Lung microvascular endothelial cell (primary cell): ENCODE measurements around the gene S100A5. TPM values are rescaled to one million over a fixed set of nuclear protein-coding genes. Genes with fewer than 3 reads are reported as not detected.
"Not testable (repeated sequence)": the region's sequence is repeated elsewhere in the genome, so short reads cannot be mapped to it uniquely, and the experiment has no call there.

ENCODE experiments used
- DNase-seq, 2 donors: peaks; one replicate each; pipeline versions ENCODE4 v3.0.0 to v3.0.0-alpha.2; 2010; ENCODE audit warnings: low read depth in 2 of 2
- total RNA-seq: library from RNA; depleted of rRNA; stranded (reverse); fragments of >200 nt; gene quantifications from 2 replicates; pipeline ENCODE4 v1.2.1, GENCODE V29; 2014

Gene S100A5
- total RNA-seq, 1 donor from 2014 or later = not detected

DNA sequence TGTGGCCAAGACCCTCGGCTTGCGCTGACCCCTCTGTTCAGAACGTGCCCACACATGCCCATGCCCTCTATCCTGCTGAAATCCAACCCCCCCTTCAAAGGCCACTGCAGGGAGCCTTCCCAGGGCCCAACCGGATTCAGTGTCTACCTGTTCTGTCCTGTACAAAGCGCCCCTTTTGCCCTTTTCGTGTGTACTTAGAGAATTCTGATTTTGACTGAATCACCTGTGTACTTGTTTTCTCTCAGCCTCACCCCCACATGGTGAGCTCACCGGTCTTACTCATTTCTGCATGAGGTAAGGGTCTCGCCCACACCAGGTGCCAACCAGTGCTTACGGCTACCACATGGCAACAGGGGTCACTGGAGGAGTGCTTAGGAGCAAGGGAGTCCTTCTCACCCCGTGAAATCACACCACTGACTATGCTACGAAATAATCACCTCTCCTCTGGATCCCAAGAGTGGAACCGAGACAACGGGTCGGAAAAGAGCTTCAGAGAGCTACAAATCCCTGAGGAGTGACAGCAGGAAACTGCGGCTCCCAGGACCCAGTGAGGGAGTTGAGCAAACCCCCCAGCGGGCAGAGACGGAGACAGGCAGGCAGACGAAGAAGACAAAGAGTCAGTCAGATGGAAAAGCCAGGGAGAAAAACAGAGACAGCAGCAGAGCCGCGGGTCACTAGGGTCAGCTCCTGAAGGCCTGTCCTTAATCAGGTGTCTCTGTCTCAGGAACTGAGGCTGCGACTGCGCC lies 27.1 kb upstream of the S100A5 start:
- peak; percentile 28 to 74 for DNase-seq

DNA sequence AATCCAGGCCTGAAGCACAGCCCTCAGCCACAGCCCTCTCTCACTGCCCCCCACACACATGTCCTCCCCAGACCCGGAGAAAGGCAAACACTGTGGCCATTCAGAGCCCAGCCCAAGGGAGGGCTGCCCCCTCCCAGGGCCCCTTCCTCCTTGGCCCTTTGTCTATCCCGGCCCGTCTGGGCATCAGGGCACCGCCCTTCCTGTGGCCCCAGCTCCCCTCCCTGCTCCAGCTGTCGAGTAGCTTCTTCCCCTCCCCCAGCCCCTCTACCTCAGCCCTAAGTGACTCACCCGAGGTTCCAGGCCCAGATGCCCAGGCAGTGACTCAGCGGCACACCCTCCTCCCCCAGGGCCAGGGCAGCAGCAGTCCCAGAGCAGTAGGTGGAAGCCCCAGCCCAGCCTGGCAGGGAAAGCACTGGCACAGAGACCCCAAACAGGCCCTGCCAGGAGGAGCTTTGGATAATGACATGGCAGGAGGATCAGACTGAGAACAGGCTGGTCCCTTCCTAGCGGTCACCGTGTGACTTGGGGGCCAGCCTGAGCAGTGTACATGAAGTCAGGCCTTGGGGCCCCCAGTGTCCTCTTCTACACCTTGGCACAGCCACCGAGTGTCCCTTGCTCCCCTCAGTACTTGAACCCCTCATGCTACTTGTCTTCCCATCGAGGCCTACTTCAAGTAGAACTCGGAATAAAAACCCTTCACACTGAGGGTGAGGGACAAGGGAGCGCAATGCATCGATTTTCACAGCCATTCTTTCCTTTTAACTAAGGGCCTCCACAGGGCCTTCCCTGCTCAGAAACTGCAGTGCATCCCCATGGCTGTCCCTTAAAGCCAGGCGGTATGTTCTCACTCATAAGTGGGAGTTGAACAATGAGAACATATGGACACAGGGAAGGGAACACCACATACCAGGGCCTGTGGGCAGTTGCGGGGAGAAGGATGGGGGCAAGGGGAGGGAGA lies 26.0 kb upstream of the S100A5 start:
- peak; percentile 85 to 98 for DNase-seq

DNA sequence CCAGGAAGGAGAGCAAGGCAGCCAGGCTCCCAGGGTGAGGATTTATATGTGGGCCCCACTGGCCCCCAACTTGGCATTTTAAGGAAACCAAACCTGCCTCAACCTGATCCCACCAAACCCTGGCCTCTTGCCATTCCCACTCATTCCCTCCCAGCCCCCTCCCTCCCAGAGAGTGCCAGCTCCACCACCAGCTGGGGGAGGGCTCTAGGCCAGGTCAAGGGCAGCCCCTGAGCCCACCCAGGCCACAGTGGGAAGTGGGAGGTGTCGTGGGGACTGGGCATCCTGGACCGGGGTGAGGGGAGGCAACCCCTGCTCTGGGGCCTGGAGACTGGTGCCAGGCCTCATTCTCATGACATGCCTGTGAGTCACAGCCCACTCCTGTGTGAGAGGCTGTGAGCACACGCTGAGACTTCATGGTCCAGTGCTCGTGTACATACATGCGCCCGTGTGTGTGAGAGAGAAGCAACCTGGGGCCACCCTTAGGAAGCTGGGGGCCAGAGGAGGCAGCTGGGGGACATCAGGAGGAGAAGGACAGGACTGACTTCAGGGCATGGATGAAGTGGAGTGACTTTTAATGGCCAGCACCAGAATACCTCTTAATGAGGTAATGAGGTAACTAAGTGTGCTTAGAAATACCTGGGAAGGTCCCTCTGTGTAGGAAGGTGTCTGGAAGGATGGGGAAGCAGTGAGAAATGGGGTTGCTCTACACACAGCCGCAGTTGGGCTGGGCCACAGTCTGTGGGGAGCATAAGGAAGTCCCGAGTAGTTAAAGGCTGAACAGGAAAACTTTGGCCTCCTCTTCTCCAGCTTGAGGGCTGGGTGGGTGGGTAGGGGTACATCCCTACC lies 25.0 kb upstream of the S100A5 start, which contains the start of gene S100A2:
Gene S100A2, minus strand, starts transcription at position 316 of the 846 bp plus-strand sequence. CDS start 1,967 bp downstream, outside the sequence.
- peak; percentile 64 to 90 for DNase-seq

DNA sequence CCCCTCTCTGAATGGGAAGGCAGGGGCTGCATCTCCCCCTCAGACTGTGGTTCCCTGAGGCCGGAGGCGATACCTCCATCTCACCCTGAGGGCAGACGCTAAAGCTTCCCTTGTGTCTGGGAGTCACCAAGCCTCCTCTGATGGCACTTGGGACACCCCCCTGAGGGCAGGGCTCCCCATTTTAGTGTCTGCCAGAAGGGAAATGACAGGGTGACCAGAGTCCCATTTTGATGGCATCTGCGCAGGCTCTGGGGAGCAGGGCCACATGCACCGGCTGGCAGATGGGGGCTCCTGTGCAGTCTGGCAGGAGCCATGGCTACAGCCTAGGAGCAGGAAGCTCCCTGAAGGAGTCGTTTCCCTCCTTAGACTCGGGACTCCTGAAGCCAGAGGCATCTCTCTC lies 23.3 kb upstream of the S100A5 start:
- no peak for DNase-seq

DNA sequence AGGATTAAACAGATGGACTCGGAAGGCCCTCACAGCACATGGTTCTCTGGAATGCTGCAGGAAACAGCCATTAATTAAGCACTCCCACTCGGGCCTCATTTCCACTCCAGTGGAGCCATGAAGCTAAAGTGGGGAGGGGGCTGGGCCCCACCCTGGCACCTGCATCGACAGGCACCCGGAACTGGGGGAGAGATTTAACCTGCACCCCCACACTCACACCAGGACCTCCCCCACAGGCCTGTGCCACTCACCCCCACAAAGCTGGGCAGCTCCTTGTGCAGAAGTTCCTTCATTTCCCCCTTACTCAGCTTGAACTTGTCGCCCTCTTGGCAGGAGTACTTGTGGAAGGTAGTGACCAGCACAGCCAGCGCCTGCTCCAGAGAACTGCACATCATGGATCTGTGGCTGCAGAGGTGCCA lies 22.8 kb upstream of the S100A5 start:
- no peak for DNase-seq

DNA sequence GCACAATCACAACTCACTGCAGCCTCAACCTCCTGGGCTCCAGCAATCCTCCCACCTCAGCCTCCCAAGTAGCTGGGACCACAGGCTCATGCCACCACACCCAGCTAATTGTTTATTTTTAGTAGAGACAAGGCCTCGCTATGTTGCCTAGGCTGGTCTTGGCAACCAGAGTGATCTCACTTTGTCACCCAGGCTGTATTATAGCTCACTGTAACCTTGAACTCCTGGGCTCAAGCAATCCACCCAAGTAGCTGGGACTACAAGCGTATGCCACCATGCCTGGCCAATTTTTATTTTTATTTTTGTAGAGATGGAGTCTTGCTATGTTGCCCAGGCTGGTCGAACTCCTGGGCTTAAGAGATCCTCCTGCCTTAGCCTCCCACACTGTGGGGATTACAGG lies 21.3 kb upstream of the S100A5 start:
- DNase-seq = not testable (repeated sequence)

DNA sequence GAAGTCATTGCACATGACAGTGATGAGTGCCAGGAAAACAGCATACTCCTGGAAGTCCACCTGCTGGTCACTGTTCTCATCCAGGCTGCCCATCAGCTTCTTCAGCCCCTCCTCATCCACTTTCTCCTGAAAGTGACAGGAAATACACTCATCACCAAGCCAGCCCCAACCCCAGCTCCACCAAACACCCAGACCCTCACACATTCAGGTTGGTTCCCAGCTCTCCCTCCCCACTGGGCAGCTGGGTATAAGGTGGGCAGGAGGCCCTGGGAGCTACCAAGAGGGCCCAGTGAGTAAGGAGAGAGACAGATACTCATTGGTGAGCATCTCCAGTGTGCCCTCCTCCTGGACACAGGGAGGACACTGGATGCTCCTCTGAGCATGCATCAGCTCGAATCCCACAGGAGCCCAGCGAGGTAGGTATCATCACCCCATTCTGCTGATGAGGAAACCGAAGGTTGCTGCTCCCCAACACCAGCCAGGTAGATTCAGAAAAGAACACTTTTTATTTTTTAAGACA lies 20.8 kb upstream of the S100A5 start:
- DNase-seq = no peak

DNA sequence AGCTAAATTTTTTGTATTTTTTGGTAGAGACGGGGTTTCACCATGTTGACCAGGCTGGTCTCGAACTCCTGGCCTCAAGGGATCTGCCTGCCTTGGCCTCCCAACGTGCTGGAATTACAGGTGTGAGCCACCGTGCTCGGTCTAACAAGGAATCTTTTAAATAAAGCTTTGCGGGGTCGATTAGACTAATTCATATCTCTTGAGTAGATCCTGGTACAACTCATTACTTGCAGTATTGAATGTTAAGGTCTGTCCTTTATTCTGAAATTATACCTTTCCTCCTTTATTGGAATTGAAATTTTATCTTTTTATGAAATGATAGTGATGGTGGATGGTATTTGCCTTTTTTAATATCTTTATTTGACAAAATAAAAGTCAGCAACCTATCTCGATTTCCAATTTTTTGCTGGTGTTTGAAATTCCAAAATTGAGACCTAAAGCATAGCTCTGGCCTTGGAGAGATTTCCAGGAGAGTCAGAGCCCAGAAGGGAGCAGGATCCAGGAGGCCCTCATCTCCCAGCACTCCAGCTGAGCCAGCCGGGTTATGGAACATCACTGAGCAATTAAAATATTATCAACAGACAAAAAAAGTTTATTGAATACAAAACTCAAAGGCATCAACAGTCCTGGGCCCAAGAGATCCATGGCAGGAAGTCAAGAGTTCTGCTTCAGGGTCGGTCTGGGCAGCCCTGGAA lies 20.2 kb upstream of the S100A5 start:
- no peak for DNase-seq

DNA sequence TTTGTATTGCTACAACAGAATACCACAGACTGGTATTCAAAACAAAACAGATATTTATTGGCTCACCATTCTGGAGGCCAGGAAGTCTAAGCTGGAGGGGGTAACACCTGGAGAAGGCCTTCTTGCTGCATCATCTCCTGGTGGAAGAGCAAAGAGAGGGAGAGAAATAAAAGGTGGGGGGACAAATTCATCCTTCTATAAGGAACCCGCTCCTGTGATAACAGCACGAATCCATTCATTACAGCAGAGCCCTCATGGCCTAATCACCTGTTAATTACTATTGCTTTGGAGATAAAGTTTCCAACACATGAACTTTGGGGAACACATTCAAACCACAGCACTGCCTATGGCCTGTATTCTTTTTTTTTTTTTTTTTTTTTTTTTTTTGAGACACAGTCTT lies 19.5 kb upstream of the S100A5 start:
- no peak for DNase-seq

DNA sequence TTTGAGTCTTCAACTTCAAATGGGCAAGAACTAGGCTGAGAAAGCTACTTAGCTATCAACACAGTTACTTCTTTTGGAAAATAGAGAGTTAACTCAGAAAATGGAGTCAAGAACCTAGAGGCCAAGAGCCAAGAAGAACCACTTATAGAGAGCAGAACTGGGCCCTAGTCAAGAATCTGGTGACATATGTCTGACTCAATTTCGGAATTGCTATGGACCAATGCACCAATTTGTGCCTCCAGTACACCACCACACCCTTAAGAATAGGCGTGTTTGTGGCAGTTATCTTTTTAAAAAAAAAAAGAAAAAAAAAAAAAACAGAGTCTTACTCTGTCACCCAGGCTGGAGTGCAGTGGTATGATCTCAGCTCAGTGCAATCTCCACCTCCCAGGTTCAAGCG lies 17.1 kb upstream of the S100A5 start:
- DNase-seq = no peak

DNA sequence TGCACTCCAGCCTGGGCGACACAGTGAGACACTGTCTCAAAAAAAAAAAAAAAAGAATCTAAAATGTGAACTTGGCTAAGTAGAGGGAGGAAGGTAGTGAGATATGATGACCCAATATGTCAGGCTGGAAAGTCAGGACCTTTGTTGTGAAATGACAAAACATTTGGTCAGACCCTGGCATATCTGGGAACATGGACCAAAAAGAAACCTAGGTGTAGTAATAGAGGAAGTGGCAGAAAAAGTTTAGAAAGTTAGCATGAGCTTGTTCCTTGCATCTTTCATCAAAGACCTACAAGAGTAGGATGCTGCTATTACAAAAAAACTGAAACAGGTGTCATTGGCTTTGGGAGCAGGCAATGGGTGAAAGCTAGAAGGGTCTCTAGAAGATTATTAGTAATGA lies 15.6 kb upstream of the S100A5 start:
- no peak for DNase-seq

DNA sequence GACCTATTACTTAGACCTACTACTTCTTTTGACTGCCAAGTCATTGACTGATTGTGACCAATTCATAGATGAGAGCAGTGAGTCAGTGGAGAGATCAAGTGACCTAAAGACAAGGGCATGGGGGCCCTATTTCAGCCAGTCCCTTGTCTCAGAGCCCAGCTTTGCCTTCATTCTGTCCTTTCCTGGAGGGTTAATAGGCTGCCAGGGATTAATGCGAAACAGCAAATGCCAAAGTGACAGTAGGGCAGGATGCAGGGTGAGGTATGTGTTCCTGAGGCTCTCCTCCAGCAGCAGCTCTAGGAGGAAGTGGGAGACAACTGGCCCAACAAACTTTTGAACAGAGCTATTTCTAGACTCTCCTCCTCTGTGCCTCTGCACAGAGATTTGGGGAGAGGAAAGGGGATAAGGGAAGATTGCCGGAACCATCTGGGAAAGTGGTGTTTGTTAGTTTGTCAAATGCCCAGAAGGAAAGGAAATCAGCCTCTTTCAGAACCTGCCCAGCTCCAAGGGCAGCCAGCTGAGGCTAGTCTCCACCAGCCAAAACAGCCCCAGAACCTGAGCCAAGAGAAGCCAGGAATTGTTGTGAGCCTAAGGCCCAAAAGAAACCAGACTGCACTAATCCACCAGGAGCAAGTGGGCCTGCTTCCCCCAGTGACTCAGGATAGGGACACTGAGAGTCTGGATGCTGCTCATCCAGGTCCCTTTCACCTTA lies 13.3 kb upstream of the S100A5 start:
- peak in 1 of 2 donors; percentile 34 for DNase-seq

DNA sequence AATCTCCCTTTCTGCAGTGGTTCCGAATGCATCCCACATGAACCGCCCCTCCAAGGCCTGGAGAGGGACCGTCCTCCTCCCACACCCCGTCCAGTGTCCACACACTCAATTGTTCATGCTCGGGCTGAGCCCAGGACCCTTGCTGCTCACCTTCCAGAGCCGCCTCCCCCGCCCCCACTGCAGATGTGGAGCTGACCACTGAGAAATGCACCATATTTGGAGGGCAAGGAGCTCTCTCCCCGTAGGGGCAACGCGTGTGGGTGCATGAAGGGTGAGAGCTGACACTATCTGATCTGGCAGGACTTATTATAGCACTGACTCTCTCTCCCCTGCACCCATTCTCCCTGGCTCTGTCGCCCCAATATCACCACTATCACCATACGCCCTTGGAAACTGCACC lies 12.4 kb upstream of the S100A5 start:
- no peak for DNase-seq

DNA sequence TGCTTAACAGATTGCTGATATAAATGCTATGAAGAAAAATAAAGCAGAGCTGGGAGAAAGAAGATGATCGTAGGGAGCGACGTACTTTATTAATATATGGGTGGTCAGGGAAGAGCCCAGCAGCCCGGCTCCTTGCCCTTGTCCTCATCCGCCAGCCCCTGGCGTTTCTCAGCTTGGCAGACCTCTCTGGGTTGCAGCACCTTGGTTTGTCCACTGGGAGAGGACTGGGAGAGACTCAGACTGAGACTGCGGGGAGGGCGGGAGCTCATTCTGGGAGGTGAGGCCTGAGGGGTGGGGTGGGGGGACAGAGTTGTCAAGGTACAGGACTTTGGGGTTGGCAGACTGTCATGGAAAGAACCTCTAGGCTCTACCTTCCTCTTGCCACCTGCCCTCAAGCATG lies 11.6 kb upstream of the S100A5 start:
- no peak for DNase-seq

DNA sequence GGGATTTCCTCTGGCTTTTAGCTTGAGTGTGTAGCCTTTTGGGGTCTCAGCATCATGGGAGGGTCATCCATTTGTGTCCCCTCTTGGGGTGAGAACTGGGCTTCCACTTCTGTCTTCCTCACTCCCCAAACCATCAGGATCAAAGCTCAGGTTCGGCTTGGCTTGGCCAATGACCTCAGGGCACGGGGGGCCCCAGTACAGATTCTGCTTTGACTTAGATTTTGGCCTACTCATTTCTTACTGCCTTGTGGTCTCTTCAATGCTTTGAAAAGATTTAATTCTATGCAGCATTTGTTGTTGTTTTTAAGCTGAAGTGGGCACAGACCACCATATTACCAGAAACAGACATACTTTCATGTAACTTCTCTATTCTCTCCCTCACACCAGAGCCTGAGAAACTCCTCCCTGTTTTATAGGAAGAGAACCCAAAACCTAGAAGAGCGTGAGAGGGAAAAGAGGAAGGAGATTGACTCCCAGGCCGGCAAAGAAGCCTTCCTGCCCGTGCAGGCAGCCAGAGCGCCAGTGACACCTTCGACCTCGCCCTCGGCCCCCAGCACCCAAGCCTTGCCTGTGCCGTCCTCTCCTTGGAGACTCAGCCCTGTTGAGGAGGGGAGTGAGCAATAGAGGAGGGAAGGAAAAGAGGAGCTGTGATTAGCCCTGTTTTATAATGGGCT lies 10.2 kb upstream of the S100A5 start:
- DNase-seq = no peak

DNA sequence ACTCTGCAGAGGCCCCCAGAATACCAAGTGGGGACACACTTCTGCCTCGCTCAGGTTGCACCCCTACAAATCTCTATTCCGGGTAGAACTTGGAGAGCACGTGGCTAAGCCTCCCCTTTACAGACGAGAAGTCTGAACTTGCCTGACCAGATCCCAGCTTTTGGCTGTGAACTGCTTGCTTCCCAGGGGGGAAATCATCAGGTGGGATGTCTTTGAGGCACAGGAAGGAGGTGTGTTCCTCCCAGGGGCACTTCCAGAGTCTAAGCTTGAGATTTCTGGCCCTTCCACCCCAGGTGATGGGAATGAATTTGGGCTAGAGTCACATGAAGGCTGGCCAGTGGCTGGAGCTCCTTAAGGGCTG lies 9.6 kb upstream of the S100A5 start:
- DNase-seq = no peak

DNA sequence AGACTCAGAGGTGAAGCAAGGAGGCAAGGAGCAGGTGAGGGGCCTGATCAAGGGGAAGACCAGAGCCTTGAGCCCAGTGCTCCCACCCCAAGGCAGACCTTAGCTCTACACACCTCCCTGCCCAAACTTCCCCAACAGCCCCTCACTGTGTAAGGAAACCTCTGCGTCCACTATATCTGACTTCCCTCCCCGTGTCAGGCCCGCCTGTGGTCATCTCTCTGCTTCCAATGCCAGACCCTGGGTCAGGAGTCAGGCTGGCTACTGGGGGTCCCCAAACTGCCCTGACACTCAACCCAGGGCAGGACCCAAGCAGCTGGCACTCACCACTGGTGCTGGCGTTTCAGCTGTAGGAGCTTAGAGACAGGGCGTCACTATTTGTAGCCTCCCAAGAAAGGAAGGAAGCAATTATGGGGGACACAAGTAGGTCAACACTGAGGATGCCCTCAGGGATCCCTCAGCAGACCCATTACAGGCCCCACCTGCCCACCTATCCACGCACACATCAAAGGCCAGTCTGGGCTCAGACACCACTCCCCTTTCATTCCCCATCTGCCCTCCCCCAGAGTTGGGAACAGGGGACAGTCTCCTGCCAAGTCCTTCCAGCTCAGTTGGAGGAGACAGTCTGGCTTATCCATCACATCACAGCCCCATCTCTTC lies 9.1 kb upstream of the S100A5 start:
- DNase-seq = no peak

DNA sequence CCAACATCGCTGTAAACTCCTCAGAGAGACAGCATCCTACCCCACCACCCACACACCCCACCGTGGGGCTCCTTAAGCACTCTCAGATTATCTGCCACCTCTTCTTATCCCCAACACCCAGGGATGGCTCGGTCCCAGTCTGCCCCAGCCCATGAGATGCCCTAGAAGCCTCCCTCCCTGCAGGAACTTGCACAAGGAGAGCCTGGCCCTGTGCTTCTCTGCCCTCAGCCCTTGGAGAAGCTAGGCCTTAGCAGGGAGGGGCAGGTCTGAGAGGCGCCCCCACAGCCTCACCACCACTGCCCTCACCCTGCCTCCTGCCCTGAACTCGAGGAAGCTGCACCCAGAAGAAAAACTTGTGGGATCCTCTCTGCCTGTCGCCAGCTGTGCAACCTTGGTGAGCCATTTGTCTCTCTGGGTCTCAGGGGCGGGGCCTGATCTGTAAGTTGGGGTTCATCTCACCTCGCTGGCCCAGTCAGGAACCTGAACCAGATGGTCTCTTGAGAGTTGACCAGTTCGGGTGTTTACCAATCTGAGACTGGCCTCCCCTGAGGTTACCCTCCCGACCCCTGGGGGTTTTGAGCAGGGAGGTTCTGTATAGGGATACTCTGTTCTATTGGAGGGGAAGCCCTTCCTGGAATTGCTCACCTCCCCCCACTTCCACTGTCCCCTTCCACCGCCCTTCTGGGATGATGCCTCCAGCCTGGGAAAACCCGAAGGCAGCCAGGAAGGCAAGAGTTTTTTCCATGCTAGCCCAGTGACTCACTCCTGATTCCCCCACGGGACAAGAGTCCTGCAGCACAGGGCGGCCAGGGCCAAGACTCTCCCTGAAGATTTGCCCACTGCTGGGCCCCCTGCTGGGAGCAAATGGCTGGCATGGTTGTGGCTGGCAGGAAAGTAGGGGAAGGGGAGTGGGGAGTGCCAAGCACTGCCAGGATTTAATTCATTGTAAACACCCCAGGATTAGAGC lies 8.3 kb upstream of the S100A5 start, which contains the start of gene S100A3:
Gene S100A3, minus strand, starts transcription at position 537 of the 967 bp plus-strand sequence. CDS start 773 bp downstream, outside the sequence.
- peak; percentile 62 to 90 for DNase-seq
